ENCODE measurements around the gene C1QTNF9B. TPM values are rescaled to one million over a fixed set of nuclear protein-coding genes. Genes with fewer than 3 reads are reported as not detected.

Gene C1QTNF9B
- total RNA-seq: not detected in 2 replicates

DNA sequence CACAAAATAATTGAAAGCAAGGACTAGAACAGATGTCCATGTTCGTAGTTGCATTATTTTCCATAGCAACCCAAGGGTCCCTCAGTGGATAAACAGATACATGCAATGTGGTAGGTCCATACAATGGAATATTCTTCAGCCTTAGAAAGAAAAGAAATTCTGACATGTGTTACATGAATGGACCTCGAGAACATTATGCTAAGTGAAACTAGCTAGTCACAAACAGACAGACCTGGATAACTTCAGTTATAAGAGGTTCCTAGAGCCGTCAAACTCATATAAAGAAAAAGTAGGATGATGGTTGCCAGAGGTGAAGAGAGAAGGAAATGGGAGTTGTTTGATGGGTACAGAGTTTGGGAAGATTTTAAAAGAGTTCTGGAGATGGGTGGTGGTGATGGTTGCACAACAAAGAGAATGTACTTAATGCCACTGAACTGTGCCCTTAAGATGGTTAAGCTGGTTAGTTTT, at the start of gene C1QTNF9B:
C1QTNF9B (minus strand) TSS at position 51 of the 468 bp plus-strand sequence.

DNA sequence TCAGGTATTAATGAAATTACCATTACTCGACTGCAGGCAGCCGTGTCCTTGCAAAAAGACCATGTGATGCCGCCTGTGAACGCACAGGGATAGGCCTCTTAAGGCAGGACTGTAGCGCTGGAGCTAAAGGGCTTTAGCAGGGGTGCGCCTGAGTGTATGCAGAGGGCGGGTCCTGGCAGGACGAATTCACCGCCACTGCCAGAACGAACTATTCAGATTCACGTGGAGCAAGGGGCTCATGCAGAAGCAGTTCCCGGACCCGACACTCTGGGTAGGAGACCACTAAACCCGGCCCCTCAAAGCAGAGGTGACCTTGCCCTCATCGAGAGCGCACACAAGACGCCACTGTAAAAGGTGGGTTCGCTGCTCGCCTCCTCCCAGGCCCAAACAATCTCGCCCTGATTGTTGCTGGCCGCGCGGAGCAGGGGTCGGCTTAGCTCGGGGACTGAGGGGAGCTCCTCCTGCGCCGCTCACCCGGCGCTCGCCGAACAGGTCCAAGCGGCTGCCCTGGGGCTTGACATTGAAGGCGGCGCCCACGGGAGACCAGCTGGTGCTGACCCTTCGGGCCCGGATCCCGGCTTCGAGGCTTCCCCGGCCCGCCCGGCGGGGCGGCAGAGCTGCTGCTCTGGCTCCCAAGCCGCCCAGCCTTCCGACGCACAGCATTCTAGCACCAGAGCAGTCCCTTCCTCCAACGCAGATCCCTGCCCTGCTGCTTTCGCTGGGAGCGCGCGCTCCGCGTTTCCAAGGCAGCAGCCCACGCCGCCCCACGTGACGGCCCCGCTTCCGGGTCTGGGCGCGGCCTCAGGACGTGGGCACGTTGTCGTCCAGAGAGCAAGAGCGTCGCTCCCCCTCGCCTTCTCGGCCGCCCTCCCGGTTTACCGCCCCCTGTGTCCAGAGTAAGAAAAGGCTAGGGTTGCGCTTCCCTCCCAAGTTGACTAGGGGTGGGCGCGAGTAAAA, 8.4 kb downstream of the C1QTNF9B start, which contains the start of gene MIPEP:
MIPEP (minus strand) TSS at position 743 of the 957 bp plus-strand sequence; CDS start at position 663, 80 bp downstream.

Other genes with a start within 250 kb of the C1QTNF9B start
- 18.9 and 21.0 TPM in 2 replicates for gene MIPEP, start 8.1 kb downstream of the C1QTNF9B start, total RNA-seq

Data from articular chondrocyte of knee joint (primary cell).